Measurements from ENCODE around the gene TMPRSS9. TPM values are rescaled to one million over a fixed set of nuclear protein-coding genes. Genes with fewer than 3 reads are reported as not detected.

The TMPRSS9 gene
- total RNA-seq, 1 experiment from 2014 or later: not detected

GRCh38 chr19:2326699-2327360 lies 33.2 kb upstream of the TMPRSS9 start:
- Histone ChIP-seq H3K9me3 (ENCODE audit: low read length) (no peaks in the 10 kb centered on the region), H3K27ac (ENCODE audit: low read length) (no peak overlapping the region), H3F3A (ENCODE audit: low read length, unreplicated experiment) (no peaks in the 10 kb centered on the region), H3K4me2 (ENCODE audit: low read length) (peak overlapping the region; percentile 97), H3K9me2 (replicated peaks; ENCODE audit: low read length) (no peaks in the 10 kb centered on the region), H2AFZ (ENCODE audit: low read length) (no peak overlapping the region), H3K36me3 (ENCODE audit: low read depth, low read length) (no peaks in the 10 kb centered on the region; the same call in 1 of the 2 replicates), H3K4me3 (ENCODE audit: low read length) (peak overlapping the region; percentile 98; the same call in 1 of the 2 replicates), H4K20me1 (ENCODE audit: low read length) (no peaks in the 10 kb centered on the region), H3K4me1 (ENCODE audit: insufficient read depth, low read length) (peaks cover 11% of the 10 kb centered on the region), H3K9ac (ENCODE audit: low read length) (peak overlapping the region; percentile 99; the same call in 1 of the 2 replicates), H3K27me3 (ENCODE audit: low read length) (no peaks in the 10 kb centered on the region), H3K79me2 (ENCODE audit: low read length) (peaks cover 62% of the 10 kb centered on the region)
- intact Hi-C loops (cut with micrococcal nuclease): no loop called here
- ATAC-seq (no peak), DNase-seq (no peak)
- BruUV-seq (replicated peaks): no TSS peak
- TF ChIP-seq EZH2 (IDR thresholded peaks at IDR 0.05; ENCODE audit: low read length, unreplicated experiment): no peak
- no peak for TF ChIP-seq CTCF (conservative IDR thresholded peaks at IDR 0.05; ENCODE audit: low read depth, low read length)
- TF ChIP-seq EZH2phosphoT487 (IDR thresholded peaks at IDR 0.05; ENCODE audit: borderline replicate concordance, low read length): no peak
- POLR2A ChIA-PET (ENCODE audit: unreplicated experiment): no interaction called here
- CTCF ChIA-PET: no interaction called here

GRCh38 chr19:2327773-2328400 lies 32.2 kb upstream of the TMPRSS9 start:
- TF ChIP-seq EZH2phosphoT487 (IDR thresholded peaks at IDR 0.05; ENCODE audit: borderline replicate concordance, low read length): no peak
- no peak for TF ChIP-seq EZH2 (IDR thresholded peaks at IDR 0.05; ENCODE audit: low read length, unreplicated experiment)
- no peak for TF ChIP-seq CTCF (conservative IDR thresholded peaks at IDR 0.05; ENCODE audit: low read depth, low read length)
- H3K9ac ChIP-seq (ENCODE audit: low read length): peak overlapping the region; percentile 99
- H3K4me2 ChIP-seq (ENCODE audit: low read length): peak overlapping the region; percentile 97
- intact Hi-C loops (cut with micrococcal nuclease): no loop called here
- peaks cover 70% of the 10 kb centered on the region for H3K79me2 ChIP-seq (ENCODE audit: low read length)
- no peaks in the 10 kb centered on the region for H4K20me1 ChIP-seq (ENCODE audit: low read length)
- TSS peak; percentile 70 for BruUV-seq (replicated peaks)
- ChIA-PET CTCF (interaction anchor here (0.6 kb wide), 1 partner anchor 204 kb away, joined by 3 read pairs; no protein-coding TSS in a partner anchor), POLR2A (ENCODE audit: unreplicated experiment) (interaction anchor here (0.5 to 0.8 kb wide), 2 partner anchors 69 to 159 kb away, joined by 3 read pairs; no protein-coding TSS in a partner anchor)
- H3K9me3 ChIP-seq (ENCODE audit: low read length): no peaks in the 10 kb centered on the region
- peak; percentile 58 for ATAC-seq
- H3K4me3 ChIP-seq (ENCODE audit: low read length): peak overlapping the region; percentile 98
- peaks cover 11% of the 10 kb centered on the region for H3K4me1 ChIP-seq (ENCODE audit: insufficient read depth, low read length)
- peak overlapping the region; percentile 73 for H3K27ac ChIP-seq (ENCODE audit: low read length)
- peak; percentile 48 for DNase-seq
- H3F3A ChIP-seq (ENCODE audit: low read length, unreplicated experiment): no peaks in the 10 kb centered on the region
- H3K27me3 ChIP-seq (ENCODE audit: low read length): no peaks in the 10 kb centered on the region
- H2AFZ ChIP-seq (ENCODE audit: low read length): peak overlapping the region; percentile 68; the same call in 1 of the 2 replicates
- H3K9me2 ChIP-seq (replicated peaks; ENCODE audit: low read length): no peaks in the 10 kb centered on the region
- H3K36me3 ChIP-seq (ENCODE audit: low read depth, low read length): no peaks in the 10 kb centered on the region; the same call in 1 of the 2 replicates

Measured in PC-3 (cell line).